ENCODE measurements around the gene DGCR8. TPM values are rescaled to one million over a fixed set of nuclear protein-coding genes. Genes with fewer than 3 reads are reported as not detected.

DGCR8 gene
- total RNA-seq, 2 experiments from 2014 or later = 17.8 to 18.5 TPM

GRCh38 chr22:20150381-20151275 is 70.6 kb downstream of the DGCR8 start, which contains the start of gene CCDC188:
TSS of gene CCDC188 (minus strand) at chr22:20151055. CDS start at chr22:20150986, 69 bp downstream.
- Histone ChIP-seq H3K9me3 (ENCODE audit: control insufficient read depth in 1 of 2, insufficient read depth in 1 of 2, low read length in 2 of 2) (no peaks in the 10 kb centered on the region), H3K27me3 (ENCODE audit: control insufficient read depth in 1 of 2, insufficient read depth in 2 of 2, low read length in 2 of 2) (peaks cover 0 to 4% of the 10 kb centered on the region in 2 experiments), H3K36me3 (ENCODE audit: insufficient read depth, low read length) (no peaks in the 10 kb centered on the region), H3K27ac (ENCODE audit: low read depth in 1 of 2, low read length in 2 of 2) (no peak within 1 kb of the TSS), H3K4me1 (ENCODE audit: insufficient read depth, low read length) (peaks cover 13% of the 10 kb centered on the region), H3K4me3 (ENCODE audit: low read length) (no peak within 1 kb of the TSS)
- Mint-ChIP-seq H3K4me1 (ENCODE audit: low read depth) (no peaks in the 10 kb centered on the region), H3K4me3 (no peak within 1 kb of the TSS), H3K36me3 (ENCODE audit: low read depth) (no peaks in the 10 kb centered on the region), H3K27ac (no peak within 1 kb of the TSS), H3K9me3 (no peaks in the 10 kb centered on the region), H3K27me3 (no peaks in the 10 kb centered on the region)
- no peak for ATAC-seq (ENCODE audit: poor library complexity)
- intact Hi-C loops (cut with DNase I, micrococcal nuclease) = no loop called here
- CTCF ChIA-PET = no interaction called here
- POLR2A ChIA-PET = no interaction called here
- no peak for TF ChIP-seq CTCF (IDR thresholded peaks at IDR 0.05)
- no peak for DNase-seq

GRCh38 chr22:20151276-20151588 is 71.2 kb downstream of the DGCR8 start:
- H3K9me3 ChIP-seq (ENCODE audit: control insufficient read depth in 1 of 2, insufficient read depth in 1 of 2, low read length in 2 of 2) = no peaks in the 10 kb centered on the region
- TF ChIP-seq CTCF (IDR thresholded peaks at IDR 0.05) = no peak
- POLR2A ChIA-PET = no interaction called here
- Mint-ChIP-seq H3K4me1 (ENCODE audit: low read depth) (no peaks in the 10 kb centered on the region), H3K27me3 (no peaks in the 10 kb centered on the region), H3K9me3 (no peaks in the 10 kb centered on the region), H3K36me3 (ENCODE audit: low read depth) (no peaks in the 10 kb centered on the region), H3K27ac (no peak overlapping the region), H3K4me3 (no peak overlapping the region)
- no peak overlapping the region for H3K27ac ChIP-seq (ENCODE audit: low read depth in 1 of 2, low read length in 2 of 2)
- DNase-seq = no peak
- no peak overlapping the region for H3K4me3 ChIP-seq (ENCODE audit: low read length)
- ATAC-seq (ENCODE audit: poor library complexity) = no peak
- no peaks in the 10 kb centered on the region for H3K36me3 ChIP-seq (ENCODE audit: insufficient read depth, low read length)
- peaks cover 4 to 6% of the 10 kb centered on the region in 2 experiments for H3K27me3 ChIP-seq (ENCODE audit: control insufficient read depth in 1 of 2, insufficient read depth in 2 of 2, low read length in 2 of 2)
- H3K4me1 ChIP-seq (ENCODE audit: insufficient read depth, low read length) = peaks cover 15% of the 10 kb centered on the region
- intact Hi-C loops (cut with DNase I, micrococcal nuclease) = no loop called here
- CTCF ChIA-PET = no interaction called here

GRCh38 chr22:20152464-20152890 is 72.4 kb downstream of the DGCR8 start:
- CTCF ChIA-PET = no interaction called here
- peaks cover 5% of the 10 kb centered on the region for H3K27me3 Mint-ChIP-seq

More at GRCh38 chr22:20152464-20152890, 72.4 kb downstream of the DGCR8 start:
- H3K4me3 Mint-ChIP-seq = no peak overlapping the region
- no peaks in the 10 kb centered on the region for H3K36me3 ChIP-seq (ENCODE audit: insufficient read depth, low read length)
- H3K27me3 ChIP-seq (ENCODE audit: control insufficient read depth in 1 of 2, insufficient read depth in 2 of 2, low read length in 2 of 2) = peaks cover 4 to 6% of the 10 kb centered on the region in 2 experiments
- H3K9me3 ChIP-seq (ENCODE audit: control insufficient read depth in 1 of 2, insufficient read depth in 1 of 2, low read length in 2 of 2) = peaks cover 0 to 3% of the 10 kb centered on the region in 2 experiments
- DNase-seq = no peak
- H3K4me1 ChIP-seq (ENCODE audit: insufficient read depth, low read length) = peaks cover 20% of the 10 kb centered on the region
- no peak overlapping the region for H3K4me3 ChIP-seq (ENCODE audit: low read length)
- POLR2A ChIA-PET = no interaction called here
- intact Hi-C loops (cut with DNase I, micrococcal nuclease) = no loop called here
- no peak overlapping the region for H3K27ac Mint-ChIP-seq
- no peaks in the 10 kb centered on the region for H3K36me3 Mint-ChIP-seq (ENCODE audit: low read depth)
- H3K4me1 Mint-ChIP-seq (ENCODE audit: low read depth) = peaks cover 4% of the 10 kb centered on the region
- no peak overlapping the region for H3K27ac ChIP-seq (ENCODE audit: low read depth in 1 of 2, low read length in 2 of 2)
- no peak for ATAC-seq (ENCODE audit: poor library complexity)
- TF ChIP-seq CTCF (IDR thresholded peaks at IDR 0.05) = no peak
- H3K9me3 Mint-ChIP-seq = no peaks in the 10 kb centered on the region

All from CD4-positive, alpha-beta T cell (primary cell).